ENCODE data around the gene S100A11.

- TF ChIP-seq CTCF (IDR thresholded peaks at IDR 0.05) (no peak), POLR2A (IDR thresholded peaks at IDR 0.05) (no peak), POLR2AphosphoS5 (IDR thresholded peaks at IDR 0.05) (peak in 1 of 2 donors; percentile 6)
Observed at GRCh38 chr1:152034324-152034653, 2.5 kb downstream of the S100A11 start.
